ENCODE data around the gene CITED1.

Gene CITED1

GRCh38 chrX:72294497-72294896 lies 11.2 kb downstream of the CITED1 start:
- POLR2A ChIA-PET = no interaction called here
- no peak overlapping the region for H3K4me3 ChIP-seq (ENCODE audit: low read depth, low read length)
- TF ChIP-seq CTCF (IDR thresholded peaks at IDR 0.05; ENCODE audit: insufficient read depth, low read length, missing control alignments) = no peak
- no peak for DNase-seq (ENCODE audit: low read depth, low spot score)
- CTCF ChIA-PET = interaction anchor here (1.1 to 1.6 kb wide), 2 partner anchors 17 to 251 kb away, joined by 3 to 6 read pairs; partner anchors contain the start of gene RPS4X

GRCh38 chrX:72282302-72282701 lies 23.4 kb downstream of the CITED1 start:
- H3K4me3 ChIP-seq (ENCODE audit: low read depth, low read length) = no peak overlapping the region
- ChIA-PET CTCF (no interaction called here), POLR2A (no interaction called here)
- TF ChIP-seq CTCF (IDR thresholded peaks at IDR 0.05; ENCODE audit: insufficient read depth, low read length, missing control alignments) = no peak
- no peak for DNase-seq (ENCODE audit: low read depth, low spot score)

GRCh38 chrX:72280321-72280845 lies 25.3 kb downstream of the CITED1 start:
- POLR2A ChIA-PET = no interaction called here
- no peak for TF ChIP-seq CTCF (IDR thresholded peaks at IDR 0.05; ENCODE audit: insufficient read depth, low read length, missing control alignments)
- no peak overlapping the region for H3K4me3 ChIP-seq (ENCODE audit: low read depth, low read length)
- DNase-seq (ENCODE audit: low read depth, low spot score) = no peak
- CTCF ChIA-PET = interaction anchor here (1.1 to 4.3 kb wide), 5 partner anchors 9 to 47 kb away, joined by 3 to 31 read pairs (median 3); partner anchors contain the start of gene ERCC6L

- CTCF ChIA-PET = interaction anchor here (0.8 to 4.3 kb wide), 15 partner anchors 8 to 288 kb away, joined by 3 to 31 read pairs (median 6); no protein-coding TSS in a partner anchor
- TF ChIP-seq CTCF (IDR thresholded peaks at IDR 0.05; ENCODE audit: insufficient read depth, low read length, missing control alignments) = no peak
- H3K4me3 ChIP-seq (ENCODE audit: low read depth, low read length) = peak overlapping the region; percentile 73
- DNase-seq (ENCODE audit: low read depth, low spot score) = no peak
- POLR2A ChIA-PET = interaction anchor here (0.8 to 2.0 kb wide), 4 partner anchors 9 to 32 kb away, joined by 3 to 34 read pairs (median 5); no protein-coding TSS in a partner anchor
These were observed 29.2 kb downstream of the CITED1 start for GRCh38 chrX:72276478-72276953.

- POLR2A ChIA-PET = no interaction called here
- CTCF ChIA-PET = no interaction called here
- peak overlapping the region; percentile 38 for H3K4me3 ChIP-seq (ENCODE audit: low read depth, low read length)
- no peak for TF ChIP-seq CTCF (IDR thresholded peaks at IDR 0.05; ENCODE audit: insufficient read depth, low read length, missing control alignments)
- DNase-seq (ENCODE audit: low read depth, low spot score) = no peak
These were observed 31.2 kb downstream of the CITED1 start for GRCh38 chrX:72274526-72274925.

- POLR2A ChIA-PET = no interaction called here
- no peak for DNase-seq (ENCODE audit: low read depth, low spot score)
- CTCF ChIA-PET = no interaction called here
- no peak overlapping the region for H3K4me3 ChIP-seq (ENCODE audit: low read depth, low read length)
- no peak for TF ChIP-seq CTCF (IDR thresholded peaks at IDR 0.05; ENCODE audit: insufficient read depth, low read length, missing control alignments)
These were observed 32.0 kb downstream of the CITED1 start for GRCh38 chrX:72273718-72274117.

Measured in AG04449 (cell line).